Esophagus squamous epithelium (tissue), 4 donors: ENCODE measurements around the gene SLC22A3.

Source experiments
- POLR2A ChIP-seq, 4 donors: fragments of 450-650 bp; IDR thresholded peaks; one replicate each; pipeline ENCODE4 v1.6.1; 2017; ENCODE audit warnings: antibody characterized with exemption in 4 of 4, mild to moderate bottlenecking in 4 of 4, moderate library complexity in 3 of 4
- TF ChIP-seq, protein P1 (sequence below), 6 experiments: fragments of 450-650 bp in 4 of 6; fragments of 200-600 bp in 2 of 6; sonication (generic) in 2 of 6; IDR thresholded peaks; one replicate each; pipeline ENCODE4 v1.5.1; 2016 to 2019; ENCODE audit warnings: antibody characterized with exemption in 6 of 6, mild to moderate bottlenecking in 4 of 6, moderate library complexity in 4 of 6

DNA sequence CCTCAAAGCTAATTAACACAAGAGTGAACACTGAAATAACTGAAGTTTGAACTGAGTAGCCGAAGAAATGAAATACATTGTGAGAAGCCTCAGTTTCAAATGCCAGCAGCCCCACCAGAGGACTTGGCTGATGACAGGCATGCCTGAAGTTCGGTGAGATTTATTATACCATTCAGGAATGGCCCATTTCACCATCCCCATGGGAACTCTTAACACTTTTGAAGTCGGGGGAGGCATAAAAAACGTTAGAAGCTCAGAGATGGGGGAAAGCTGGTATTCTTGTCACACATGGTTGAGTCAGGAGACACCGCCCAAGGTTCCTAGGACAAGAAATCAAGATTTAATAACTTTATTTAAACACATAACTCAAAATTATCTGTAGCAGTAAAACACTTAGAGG, 17.6 kb upstream of the SLC22A3 start:
- TF ChIP-seq, protein P1, sequence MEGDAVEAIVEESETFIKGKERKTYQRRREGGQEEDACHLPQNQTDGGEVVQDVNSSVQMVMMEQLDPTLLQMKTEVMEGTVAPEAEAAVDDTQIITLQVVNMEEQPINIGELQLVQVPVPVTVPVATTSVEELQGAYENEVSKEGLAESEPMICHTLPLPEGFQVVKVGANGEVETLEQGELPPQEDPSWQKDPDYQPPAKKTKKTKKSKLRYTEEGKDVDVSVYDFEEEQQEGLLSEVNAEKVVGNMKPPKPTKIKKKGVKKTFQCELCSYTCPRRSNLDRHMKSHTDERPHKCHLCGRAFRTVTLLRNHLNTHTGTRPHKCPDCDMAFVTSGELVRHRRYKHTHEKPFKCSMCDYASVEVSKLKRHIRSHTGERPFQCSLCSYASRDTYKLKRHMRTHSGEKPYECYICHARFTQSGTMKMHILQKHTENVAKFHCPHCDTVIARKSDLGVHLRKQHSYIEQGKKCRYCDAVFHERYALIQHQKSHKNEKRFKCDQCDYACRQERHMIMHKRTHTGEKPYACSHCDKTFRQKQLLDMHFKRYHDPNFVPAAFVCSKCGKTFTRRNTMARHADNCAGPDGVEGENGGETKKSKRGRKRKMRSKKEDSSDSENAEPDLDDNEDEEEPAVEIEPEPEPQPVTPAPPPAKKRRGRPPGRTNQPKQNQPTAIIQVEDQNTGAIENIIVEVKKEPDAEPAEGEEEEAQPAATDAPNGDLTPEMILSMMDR (IDR thresholded peaks at IDR 0.05): no peak
- TF ChIP-seq POLR2A (IDR thresholded peaks at IDR 0.05): no peak
